CD4-positive, alpha-beta T cell treated with Interleukin-1 beta for 1 hour (primary cell): ENCODE results near the gene APBB1IP.
A peak's percentile ranks its signal among the peaks of the same experiment; 100 is the strongest.

Experiments used
- DNase-seq, 2 donors: peaks; one replicate each; pipeline ENCODE4 v3.0.0-alpha.2; 2020 to 2022

APBB1IP gene

GRCh38 chr10:26509307-26509706 is 71.2 kb downstream of the APBB1IP start:
- no peak for DNase-seq

DNA sequence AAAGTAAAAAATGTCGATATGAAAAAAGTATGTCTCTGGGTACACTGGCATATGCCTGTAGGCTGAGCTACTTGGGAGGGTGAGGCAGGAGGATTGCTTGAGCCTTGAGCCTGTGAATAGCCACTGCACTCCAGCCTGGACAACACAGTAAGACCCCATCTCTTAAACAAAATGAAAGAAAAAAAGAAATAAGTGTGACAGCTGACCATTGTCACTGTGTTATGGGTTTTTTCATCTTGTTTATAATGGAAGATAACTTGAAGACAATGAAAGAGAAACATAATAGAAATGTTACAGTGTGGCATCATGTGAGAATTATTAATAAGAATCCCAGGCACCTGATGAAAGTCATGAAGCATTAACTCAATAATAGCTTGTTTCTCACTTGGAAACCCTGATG is 75.0 kb downstream of the APBB1IP start:
- DNase-seq: no peak

GRCh38 chr10:26516540-26517101 is 78.5 kb downstream of the APBB1IP start:
- DNase-seq: no peak

GRCh38 chr10:26517141-26517867 is 79.2 kb downstream of the APBB1IP start:
- no peak for DNase-seq

- DNase-seq: no peak
Observed at GRCh38 chr10:26519803-26520202, 81.7 kb downstream of the APBB1IP start.

DNA sequence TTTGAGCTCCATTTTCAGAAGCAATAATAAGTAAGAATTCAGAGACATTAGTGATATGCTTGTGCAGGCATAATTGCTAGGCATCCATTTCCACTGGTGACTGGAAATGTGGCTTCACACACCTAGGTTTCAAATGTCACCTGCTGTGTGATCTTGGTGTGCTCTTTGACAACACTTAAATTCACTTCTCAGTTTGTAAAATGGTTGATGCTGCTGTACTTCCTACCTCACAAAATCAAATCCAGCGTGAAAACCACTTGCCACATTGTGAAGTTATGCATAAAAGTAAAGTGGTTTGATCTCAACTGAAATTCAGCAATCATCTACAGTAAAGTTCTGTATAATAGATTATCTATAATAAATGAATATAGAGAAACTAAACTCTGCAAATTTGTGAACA is 82.4 kb downstream of the APBB1IP start:
- DNase-seq: no peak

DNA sequence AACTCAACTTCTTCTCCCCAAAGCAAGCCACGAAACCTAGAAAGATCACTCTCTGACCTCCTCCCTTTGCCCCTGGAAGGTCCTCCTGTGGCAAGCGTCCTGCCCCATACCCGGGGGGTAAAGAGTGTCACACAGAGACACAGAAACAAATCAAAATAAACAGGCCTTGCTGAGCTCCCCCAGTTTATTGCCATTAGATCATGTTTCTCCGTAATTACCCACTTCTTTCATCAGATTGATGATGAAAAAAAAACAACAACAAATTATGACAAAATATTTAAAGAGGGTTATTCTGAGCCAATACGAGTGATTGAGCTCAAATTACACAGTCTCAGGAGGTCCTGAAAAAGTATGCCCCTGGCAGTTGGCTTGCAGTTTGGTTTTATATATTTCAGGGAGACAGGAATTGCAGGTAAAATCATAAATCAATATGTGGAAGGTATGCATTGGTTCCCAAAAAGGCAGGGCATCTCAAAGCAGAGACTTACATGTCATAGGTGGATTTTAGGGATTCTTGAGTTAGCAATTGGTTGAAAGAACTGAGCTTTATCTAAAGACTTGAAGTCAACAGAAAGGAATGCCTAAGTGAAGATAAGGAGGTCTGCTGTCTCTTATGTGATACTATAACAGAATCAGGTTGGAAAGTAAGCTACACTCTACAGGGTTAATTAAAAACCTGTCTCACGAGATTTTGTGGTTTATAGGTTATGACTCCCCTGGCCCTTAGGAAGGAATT is 86.2 kb downstream of the APBB1IP start:
- no peak for DNase-seq

- no peak for DNase-seq
Observed at GRCh38 chr10:26525586-26525985, 87.4 kb downstream of the APBB1IP start.

DNA sequence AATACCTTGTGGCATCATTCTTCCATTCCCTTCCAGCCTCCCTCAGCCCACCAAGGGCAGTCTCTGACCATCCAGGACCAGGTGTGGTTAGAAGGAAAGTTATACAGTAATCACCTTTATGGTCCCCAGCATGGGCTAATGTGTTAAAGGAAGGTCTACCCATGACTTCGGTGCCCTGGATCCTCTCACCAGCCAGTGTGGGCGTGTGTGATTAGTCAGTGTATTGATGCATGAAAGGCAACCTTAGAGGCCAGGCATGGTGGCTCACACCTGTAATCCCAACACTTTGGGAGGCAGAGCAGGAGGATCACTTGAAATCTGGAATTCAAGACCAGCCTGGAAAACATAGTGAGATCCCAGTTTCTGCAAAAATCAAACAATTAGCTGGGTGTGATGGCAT is 88.9 kb downstream of the APBB1IP start:
- DNase-seq: no peak

GRCh38 chr10:26528048-26528447 is 89.9 kb downstream of the APBB1IP start:
- DNase-seq: no peak

- DNase-seq: no peak
Observed at GRCh38 chr10:26528715-26529393, 90.7 kb downstream of the APBB1IP start.

- DNase-seq: no peak
Observed at GRCh38 chr10:26534384-26534783, 96.2 kb downstream of the APBB1IP start.

DNA sequence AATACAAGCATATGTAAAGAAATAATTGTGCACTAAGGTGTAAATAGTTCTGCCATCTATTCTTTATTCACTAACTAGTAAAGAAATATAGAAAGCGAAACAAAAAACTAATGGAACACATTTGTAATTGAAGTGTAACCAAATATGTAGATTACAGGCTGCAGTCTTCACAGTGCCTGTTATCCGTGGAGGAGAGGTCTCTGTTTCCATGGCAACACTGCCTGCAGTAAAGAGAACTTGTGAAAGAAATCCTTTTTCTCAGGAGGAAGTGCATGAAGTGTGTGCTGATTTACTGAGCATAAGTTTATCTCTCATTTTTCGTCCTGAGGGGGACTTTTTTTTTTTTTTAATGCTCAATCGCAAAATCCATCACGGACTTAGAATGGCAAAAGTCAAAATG is 102.5 kb downstream of the APBB1IP start:
- no peak for DNase-seq

- DNase-seq: no peak
Observed at GRCh38 chr10:26543567-26544306, 105.6 kb downstream of the APBB1IP start.

GRCh38 chr10:26544932-26545331 is 106.8 kb downstream of the APBB1IP start:
- DNase-seq: no peak

DNA sequence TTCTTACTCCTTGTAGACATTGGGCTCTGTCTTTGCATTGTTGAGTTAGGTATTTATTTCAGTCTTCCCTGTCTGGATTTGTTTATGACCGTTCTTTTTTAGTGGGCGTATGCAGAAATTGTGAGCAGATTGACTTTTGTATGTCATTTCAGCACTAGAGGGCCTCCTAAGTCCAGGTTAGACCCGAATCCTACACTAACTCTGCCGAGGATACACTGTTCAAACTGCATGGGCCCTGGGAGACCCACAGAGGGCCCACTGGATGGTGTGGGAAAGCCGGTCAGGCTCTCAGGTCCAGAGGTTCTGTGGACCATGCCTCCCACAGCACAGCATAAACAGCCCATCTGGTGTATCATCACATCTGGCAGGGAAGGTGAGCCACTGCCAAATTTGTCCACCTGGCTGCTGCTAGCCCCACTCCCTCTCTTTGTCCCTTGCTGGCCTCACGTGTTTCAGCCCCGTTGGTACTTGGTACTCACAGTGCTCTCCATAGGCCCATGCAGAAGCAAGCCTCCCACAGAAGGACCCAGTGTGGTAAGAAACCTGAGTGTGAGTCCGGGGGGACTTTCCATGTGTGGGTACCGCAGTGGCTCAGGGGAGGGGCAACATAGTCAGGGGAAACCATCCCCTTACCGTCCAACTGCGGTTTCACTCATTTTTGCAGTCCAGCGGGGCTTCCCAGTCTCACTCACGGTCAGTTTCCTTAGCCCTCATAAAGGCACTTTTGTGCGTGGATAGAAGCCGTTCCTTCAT is 112.8 kb downstream of the APBB1IP start:
- no peak for DNase-seq

GRCh38 chr10:26554246-26554645 is 116.1 kb downstream of the APBB1IP start:
- DNase-seq: no peak

- peak in 1 of 2 donors; percentile 39 for DNase-seq
Observed at GRCh38 chr10:26555719-26556368, 117.7 kb downstream of the APBB1IP start.

GRCh38 chr10:26556748-26557640 is 118.9 kb downstream of the APBB1IP start:
- peak; percentile 48 to 62 for DNase-seq

GRCh38 chr10:26557641-26558014 is 119.5 kb downstream of the APBB1IP start:
- no peak for DNase-seq
